Small intestine (tissue), 7 donors: ENCODE results near the gene LIMK1. TPM values are rescaled to one million over a fixed set of nuclear protein-coding genes. Genes with fewer than 3 reads are reported as not detected.
"Not testable (repeated sequence)": the region's sequence is repeated elsewhere in the genome, so short reads cannot be mapped to it uniquely, and the experiment has no call there.

Source experiments
- DNase-seq, 2 donors: peaks; one replicate each; pipeline versions ENCODE4 v3.0.0 to v3.0.0-alpha.2; 2013
- FAIRE-seq: peaks from 2 replicates; lab custom pipeline; 2012; peaks lifted over from hg19 to GRCh38; lab: Jason Lieb, UNC
- H3K27ac ChIP-seq, 3 donors: one replicate each; pipeline ENCODE4 v1.5.1; 2013; ENCODE audit warnings: low read length in 2 of 3, mild to moderate bottlenecking in 2 of 3, control low read depth in 1 of 3, inconsistent platforms in 1 of 3, low read depth in 1 of 3, moderate library complexity in 1 of 3
- H3K27me3 ChIP-seq, 3 donors: one replicate each; pipeline ENCODE4 v1.6.1; 2013; ENCODE audit warnings: low read length in 3 of 3, inconsistent platforms in 1 of 3; ENCODE audit not compliant: control insufficient read depth in 3 of 3, insufficient read depth in 3 of 3
- H3K36me3 ChIP-seq, 3 donors: one replicate each; pipeline ENCODE4 v1.6.1; 2013; ENCODE audit warnings: low read length in 3 of 3, inconsistent platforms in 1 of 3, low read depth in 1 of 3, mild to moderate bottlenecking in 1 of 3, moderate library complexity in 1 of 3; ENCODE audit not compliant: control insufficient read depth in 3 of 3, insufficient read depth in 2 of 3
- H3K4me1 ChIP-seq, 3 donors: one replicate each; pipeline ENCODE4 v1.6.1; 2013; ENCODE audit warnings: low read length in 2 of 3, inconsistent platforms in 1 of 3, low read depth in 1 of 3, mild to moderate bottlenecking in 1 of 3, moderate library complexity in 1 of 3; ENCODE audit not compliant: control insufficient read depth in 3 of 3, insufficient read depth in 2 of 3
- H3K4me3 ChIP-seq, 3 donors: one replicate each; pipeline ENCODE4 v1.5.1; 2013; ENCODE audit warnings: low read length in 3 of 3, control low read depth in 1 of 3, inconsistent platforms in 1 of 3, low read depth in 1 of 3, mild to moderate bottlenecking in 1 of 3, moderate library complexity in 1 of 3
- H3K9me3 ChIP-seq, 2 donors: one replicate each; pipeline ENCODE4 v1.6.1; 2013; ENCODE audit warnings: low read depth in 1 of 2, low read length in 1 of 2; ENCODE audit not compliant: control insufficient read depth in 2 of 2, insufficient read depth in 1 of 2
- WGBS, 3 donors: extraction: QIAGEN DNeasy Blood & Tissue Kit; methylation state at CpG; one replicate each; pipeline ENCODE4 v1.1.7; 2013; 5-methylcytosine and 5-hydroxymethylcytosine counted together
- polyA plus RNA-seq, 4 donors: library from polyadenylated mRNA; stranded (reverse) in 3 of 4; unstranded in 1 of 4; fragments of 200-250 nt in 3 of 4; fragments of 120-200 nt in 1 of 4; gene quantifications; one replicate each; pipeline versions ENCODE4 v1.2.1 to v1.2.3, GENCODE V29; 2013
- donor health status: healthy with polysubstance abuse.
- donor health status: control.
- donor health status: control.
- donor health status: Bipolar disorder and iron deficiency.
- donor health status: healthy.

The LIMK1 gene
- polyA plus RNA-seq, 4 donors, result 2.0 to 8.7 (median 7.0) TPM

GRCh38 chr7:74042746-74043522 is 40.7 kb upstream of the LIMK1 start:
- no peak for DNase-seq
- Histone ChIP-seq H3K9me3 (no peaks in the 10 kb centered on the region), H3K4me3 (no peak overlapping the region), H3K36me3 (peaks cover 0 to 24% (median 0%) of the 10 kb centered on the region in 3 donors), H3K4me1 (no peaks in the 10 kb centered on the region), H3K27me3 (peaks cover 0 to 3% (median 0%) of the 10 kb centered on the region in 3 donors), H3K27ac (no peak overlapping the region)
- FAIRE-seq, result no peak
- WGBS, 3 donors, result 69 to 78% (median 70%) methylated on average over 24 of the region's 24 CpGs

GRCh38 chr7:74043523-74043951 is 40.1 kb upstream of the LIMK1 start:
- no peaks in the 10 kb centered on the region for H3K9me3 ChIP-seq
- DNase-seq, result no peak
- H3K27ac ChIP-seq, result no peak overlapping the region
- FAIRE-seq, result no peak
- H3K27me3 ChIP-seq, result no peaks in the 10 kb centered on the region
- WGBS, 3 donors, result 67 to 79% (median 74%) methylated on average over 9 of the region's 9 CpGs
- no peaks in the 10 kb centered on the region for H3K4me1 ChIP-seq
- H3K36me3 ChIP-seq, result peaks cover 0 to 22% (median 0%) of the 10 kb centered on the region in 3 donors
- H3K4me3 ChIP-seq, result no peak overlapping the region

- DNase-seq (no peak), FAIRE-seq (no peak)
- Histone ChIP-seq H3K9me3 (no peaks in the 10 kb centered on the region), H3K27ac (no peak overlapping the region), H3K36me3 (peaks cover 0 to 15% (median 0%) of the 10 kb centered on the region in 3 donors), H3K27me3 (no peaks in the 10 kb centered on the region), H3K4me3 (no peak overlapping the region), H3K4me1 (no peaks in the 10 kb centered on the region)
- WGBS, 3 donors, result 76 to 82% (median 81%) methylated on average over 20 of the region's 20 CpGs
Measured at GRCh38 chr7:74044366-74045350, 38.9 kb upstream of the LIMK1 start.

GRCh38 chr7:74046581-74046980 is 37.0 kb upstream of the LIMK1 start:
- not testable (repeated sequence) for FAIRE-seq, H3K9me3 ChIP-seq, H3K4me1 ChIP-seq, H3K4me3 ChIP-seq, H3K27ac ChIP-seq, DNase-seq, H3K27me3 ChIP-seq
- WGBS, 3 donors, result 88 to 92% (median 91%) methylated on average over 7 of the region's 7 CpGs
- H3K36me3 ChIP-seq, result peaks cover 0 to 14% (median 0%) of the 10 kb centered on the region in 3 donors

- H3K4me1 ChIP-seq, result no peaks in the 10 kb centered on the region
- peaks cover 0 to 14% (median 0%) of the 10 kb centered on the region in 3 donors for H3K36me3 ChIP-seq
- H3K4me3 ChIP-seq, result no peak overlapping the region
- FAIRE-seq (no peak), DNase-seq (no peak)
- H3K27me3 ChIP-seq, result no peaks in the 10 kb centered on the region
- no peaks in the 10 kb centered on the region for H3K9me3 ChIP-seq
- H3K27ac ChIP-seq, result no peak overlapping the region
- WGBS, 3 donors, result 65 to 79% (median 76%) methylated on average over 5 of the region's 5 CpGs
Measured at GRCh38 chr7:74047804-74048380, 35.7 kb upstream of the LIMK1 start.

GRCh38 chr7:74048999-74049599 is 34.5 kb upstream of the LIMK1 start:
- WGBS, 3 donors, result 92 to 98% (median 97%) methylated on average over 2 of the region's 2 CpGs

GRCh38 chr7:74049997-74050798 is 33.4 kb upstream of the LIMK1 start:
- H3K36me3 ChIP-seq, result peaks cover 0 to 16% (median 0%) of the 10 kb centered on the region in 3 donors
- no peaks in the 10 kb centered on the region for H3K27me3 ChIP-seq
- no peak for FAIRE-seq
- H3K9me3 ChIP-seq, result no peaks in the 10 kb centered on the region
- WGBS, 3 donors, result 62 to 89% (median 70%) methylated on average over 3 of the region's 3 CpGs
- no peak overlapping the region for H3K4me3 ChIP-seq
- DNase-seq, result no peak
- H3K4me1 ChIP-seq, result no peaks in the 10 kb centered on the region
- H3K27ac ChIP-seq, result no peak overlapping the region

More at GRCh38 chr7:74048999-74049599, 34.5 kb upstream of the LIMK1 start:
- Histone ChIP-seq H3K4me3 (no peak overlapping the region), H3K4me1 (no peaks in the 10 kb centered on the region), H3K27me3 (no peaks in the 10 kb centered on the region), H3K9me3 (no peaks in the 10 kb centered on the region), H3K27ac (no peak overlapping the region), H3K36me3 (peaks cover 0 to 14% (median 0%) of the 10 kb centered on the region in 3 donors)
- FAIRE-seq (no peak), DNase-seq (no peak)
